Progenitor cell of endocrine pancreas (in vitro differentiated cells): Measurements from ENCODE around the gene GRAMD2A. TPM values are rescaled to one million over a fixed set of nuclear protein-coding genes. Genes with fewer than 3 reads are reported as not detected.

ENCODE experiments used
- DNase-seq: peaks from one replicate; pipeline ENCODE4 v3.0.0; 2021; ENCODE audit warnings: low spot score; ENCODE audit not compliant: unreplicated experiment
- H3K27ac Mint-ChIP-seq: 2 replicates; pipeline ENCODE4 v1.8.0; 2021; ENCODE audit warnings: mild to moderate bottlenecking, moderate library complexity, mixed read lengths
- H3K27me3 Mint-ChIP-seq: 2 replicates; pipeline ENCODE4 v1.8.0; 2021; ENCODE audit warnings: mixed read lengths
- H3K36me3 Mint-ChIP-seq: 2 replicates; pipeline ENCODE4 v1.8.0; 2022; ENCODE audit warnings: mixed read lengths; ENCODE audit not compliant: insufficient read depth
- H3K4me1 Mint-ChIP-seq: 2 replicates; pipeline ENCODE4 v1.8.0; 2021; ENCODE audit warnings: low read depth, mixed read lengths
- H3K4me3 Mint-ChIP-seq: 2 replicates; pipeline ENCODE4 v1.8.0; 2021; ENCODE audit warnings: low read depth, mild to moderate bottlenecking, moderate library complexity, mixed read lengths
- H3K9me3 Mint-ChIP-seq: 2 replicates; pipeline ENCODE4 v1.8.0; 2021; ENCODE audit warnings: low read depth, mixed read lengths
- CTCF ChIP-seq: fragments of 200-600 bp; sonication (generic); IDR thresholded peaks from one replicate; pipeline ENCODE4 v1.5.0; 2021; ENCODE audit warnings: antibody characterized with exemption, mild to moderate bottlenecking; ENCODE audit not compliant: unreplicated experiment
- total RNA-seq: library from RNA; stranded (reverse); gene quantifications from 2 replicates; pipeline ENCODE4 v1.2.1, GENCODE V29; 2021

GRAMD2A gene
- total RNA-seq, 1 donor from 2014 or later: 4.0 TPM

- Mint-ChIP-seq H3K36me3 (peaks cover 7% of the 10 kb centered on the region), H3K4me3 (no peak overlapping the region), H3K4me1 (peaks cover 10% of the 10 kb centered on the region), H3K9me3 (no peaks in the 10 kb centered on the region), H3K27me3 (peaks cover 27% of the 10 kb centered on the region), H3K27ac (no peak overlapping the region)
- DNase-seq: no peak
- no peak for TF ChIP-seq CTCF
These were observed 57.9 kb downstream of the GRAMD2A start for GRCh38 chr15:72139667-72140066.

- no peak for TF ChIP-seq CTCF
- H3K27me3 Mint-ChIP-seq: peaks cover 24% of the 10 kb centered on the region
- peaks cover 11% of the 10 kb centered on the region for H3K4me1 Mint-ChIP-seq
- H3K9me3 Mint-ChIP-seq: no peaks in the 10 kb centered on the region
- H3K4me3 Mint-ChIP-seq: no peak overlapping the region
- no peak overlapping the region for H3K27ac Mint-ChIP-seq
- peaks cover 7% of the 10 kb centered on the region for H3K36me3 Mint-ChIP-seq
- DNase-seq: no peak
These were observed 61.2 kb downstream of the GRAMD2A start for GRCh38 chr15:72136170-72137051.

- DNase-seq: no peak
- Mint-ChIP-seq H3K27ac (no peak overlapping the region), H3K4me3 (no peak overlapping the region), H3K9me3 (no peaks in the 10 kb centered on the region), H3K4me1 (peaks cover 6% of the 10 kb centered on the region), H3K27me3 (peaks cover 20% of the 10 kb centered on the region), H3K36me3 (peaks cover 7% of the 10 kb centered on the region)
- no peak for TF ChIP-seq CTCF
These were observed 61.9 kb downstream of the GRAMD2A start for GRCh38 chr15:72135719-72136118.

DNA sequence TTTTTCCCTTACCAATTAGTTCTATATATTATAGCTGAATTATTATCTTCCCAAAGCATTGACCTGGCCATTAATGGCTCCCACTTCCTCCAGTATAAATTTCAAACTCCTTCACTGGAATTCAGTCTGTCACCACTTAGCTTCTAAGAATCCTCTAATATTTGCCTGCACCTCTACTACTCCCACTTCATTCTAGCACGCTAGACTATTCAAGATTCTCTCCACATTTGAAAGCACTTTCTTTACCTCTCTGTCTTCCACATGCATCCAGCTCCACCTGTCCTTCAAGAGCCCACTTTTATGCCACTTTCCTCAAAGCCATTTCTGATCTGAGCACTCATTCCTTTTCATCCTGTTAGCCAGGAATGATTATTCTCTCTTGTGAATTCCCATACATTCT lies 64.4 kb downstream of the GRAMD2A start:
- TF ChIP-seq CTCF: no peak
- Mint-ChIP-seq H3K4me1 (peaks cover 6% of the 10 kb centered on the region), H3K36me3 (no peaks in the 10 kb centered on the region), H3K4me3 (no peak overlapping the region), H3K9me3 (no peaks in the 10 kb centered on the region), H3K27ac (peak overlapping the region; percentile 5), H3K27me3 (peaks cover 4% of the 10 kb centered on the region)
- DNase-seq: no peak

DNA sequence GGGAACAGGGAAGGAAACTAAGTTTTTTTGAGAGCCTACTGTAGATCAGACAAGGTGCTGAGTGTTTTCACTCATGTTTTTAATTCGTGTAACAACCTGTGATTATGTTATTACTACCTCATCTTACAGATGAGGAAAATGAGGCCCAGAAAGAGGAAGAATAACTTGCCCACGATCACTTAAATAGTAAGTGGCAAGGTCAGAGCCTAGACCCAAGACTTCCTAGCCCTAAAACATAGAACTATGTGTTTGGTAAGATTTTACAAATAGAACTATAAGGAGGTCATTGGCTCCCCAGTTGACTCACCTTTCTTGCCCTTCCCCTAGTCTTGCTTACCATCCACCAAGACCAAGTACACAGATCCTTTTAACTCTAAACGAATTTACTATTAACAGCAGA lies 65.7 kb downstream of the GRAMD2A start:
- no peaks in the 10 kb centered on the region for H3K36me3 Mint-ChIP-seq
- H3K4me3 Mint-ChIP-seq: no peak overlapping the region
- peaks cover 4% of the 10 kb centered on the region for H3K27me3 Mint-ChIP-seq
- H3K4me1 Mint-ChIP-seq: peaks cover 9% of the 10 kb centered on the region
- H3K9me3 Mint-ChIP-seq: no peaks in the 10 kb centered on the region
- H3K27ac Mint-ChIP-seq: no peak overlapping the region
- no peak for TF ChIP-seq CTCF
- no peak for DNase-seq
